GM18505 (cell line): ENCODE measurements around the gene SLC35E4.
"Not testable (repeated sequence)": the region's sequence is repeated elsewhere in the genome, so short reads cannot be mapped to it uniquely, and the experiment has no call there.

Experiments used
- ATAC-seq: cut with Tn5 transposase; IDR thresholded peaks from one replicate; pipeline ENCODE4 v1.9.1; 2021; ENCODE audit not compliant: unreplicated experiment
- POLR2A ChIP-seq: IDR thresholded peaks from 4 replicates; pipeline ENCODE4 v1.6.1; 2011; ENCODE audit warnings: borderline replicate concordance; ENCODE audit not compliant: insufficient read depth, insufficient read length; ENCODE audit errors: extremely low read depth

SLC35E4 gene

GRCh38 chr22:30635273-30636225 lies at the start of gene SLC35E4:
SLC35E4 (plus strand) TSS chr22:30635781; CDS start chr22:30636451, 670 bp downstream.
- ATAC-seq, result peak; percentile 55
- TF ChIP-seq POLR2A, result peak; percentile 67

- no peak for ATAC-seq
- no peak for TF ChIP-seq POLR2A
These were observed 49.2 kb upstream of the SLC35E4 start for GRCh38 chr22:30586414-30586813.

GRCh38 chr22:30591191-30591587 lies 44.4 kb upstream of the SLC35E4 start:
- no peak for TF ChIP-seq POLR2A
- ATAC-seq, result no peak

GRCh38 chr22:30591588-30592359 lies 43.8 kb upstream of the SLC35E4 start, which contains the start of gene PES1:
PES1 (minus strand) TSS chr22:30591910; CDS start chr22:30591833, 77 bp downstream.
- peak; percentile 92 for ATAC-seq
- peak; percentile 74 for TF ChIP-seq POLR2A

GRCh38 chr22:30592360-30592713 lies 43.2 kb upstream of the SLC35E4 start:
- not testable (repeated sequence) for ATAC-seq

- no peak for TF ChIP-seq POLR2A
- no peak for ATAC-seq
These were observed 39.4 kb upstream of the SLC35E4 start for GRCh38 chr22:30596199-30596598.

- TF ChIP-seq POLR2A, result no peak
- ATAC-seq, result no peak
These were observed 38.7 kb upstream of the SLC35E4 start for GRCh38 chr22:30596886-30597285.

GRCh38 chr22:30598986-30599385 lies 36.6 kb upstream of the SLC35E4 start:
- TF ChIP-seq POLR2A, result no peak
- ATAC-seq, result no peak

- no peak for ATAC-seq
- TF ChIP-seq POLR2A, result no peak
These were observed 34.7 kb upstream of the SLC35E4 start for GRCh38 chr22:30600921-30601320.

- ATAC-seq, result no peak
- TF ChIP-seq POLR2A, result no peak
These were observed 34.1 kb upstream of the SLC35E4 start for GRCh38 chr22:30601464-30601863.

GRCh38 chr22:30602049-30602448 lies 33.5 kb upstream of the SLC35E4 start:
- TF ChIP-seq POLR2A, result no peak
- no peak for ATAC-seq

- no peak for ATAC-seq
These were observed 31.8 kb upstream of the SLC35E4 start for GRCh38 chr22:30603801-30604200.

GRCh38 chr22:30604723-30605122 lies 30.9 kb upstream of the SLC35E4 start:
- TF ChIP-seq POLR2A, result no peak
- no peak for ATAC-seq

More at GRCh38 chr22:30603801-30604200, 31.8 kb upstream of the SLC35E4 start:
- TF ChIP-seq POLR2A, result no peak
